Muscle layer of colon (tissue), 2 donors: Measurements from ENCODE around the gene MICB.
"Not testable (repeated sequence)": the region's sequence is repeated elsewhere in the genome, so short reads cannot be mapped to it uniquely, and the experiment has no call there.

Experiments
- H3K27ac ChIP-seq: one replicate; pipeline ENCODE4 v1.7.0; 2013; ENCODE audit warnings: low read depth, mild to moderate bottlenecking, low read length, moderate library complexity
- H3K27me3 ChIP-seq, 2 donors: one replicate each; pipeline ENCODE4 v1.7.0; 2013; ENCODE audit warnings: low read length in 2 of 2, mild to moderate bottlenecking in 2 of 2; ENCODE audit not compliant: insufficient read depth in 2 of 2, control insufficient read depth in 1 of 2
- H3K36me3 ChIP-seq: one replicate; pipeline ENCODE4 v1.7.0; 2013; ENCODE audit warnings: mild to moderate bottlenecking, low read length; ENCODE audit not compliant: insufficient read depth
- H3K4me1 ChIP-seq: one replicate; pipeline ENCODE4 v1.7.0; 2013; ENCODE audit warnings: mild to moderate bottlenecking, low read length; ENCODE audit not compliant: insufficient read depth
- H3K4me3 ChIP-seq, 2 donors: one replicate each; pipeline ENCODE4 v1.7.0; 2013; ENCODE audit warnings: low read length in 2 of 2, low read depth in 1 of 2, mild to moderate bottlenecking in 1 of 2, moderate library complexity in 1 of 2
- H3K9ac ChIP-seq: one replicate; pipeline ENCODE4 v1.7.0; 2013; ENCODE audit warnings: low read length
- H3K9me3 ChIP-seq: one replicate; pipeline ENCODE4 v1.7.0; 2013; ENCODE audit warnings: mild to moderate bottlenecking, low read length
- donor health status: abdominal sarcoma.
- donor health status: Adenocarcinoma of cecum.

MICB gene

DNA sequence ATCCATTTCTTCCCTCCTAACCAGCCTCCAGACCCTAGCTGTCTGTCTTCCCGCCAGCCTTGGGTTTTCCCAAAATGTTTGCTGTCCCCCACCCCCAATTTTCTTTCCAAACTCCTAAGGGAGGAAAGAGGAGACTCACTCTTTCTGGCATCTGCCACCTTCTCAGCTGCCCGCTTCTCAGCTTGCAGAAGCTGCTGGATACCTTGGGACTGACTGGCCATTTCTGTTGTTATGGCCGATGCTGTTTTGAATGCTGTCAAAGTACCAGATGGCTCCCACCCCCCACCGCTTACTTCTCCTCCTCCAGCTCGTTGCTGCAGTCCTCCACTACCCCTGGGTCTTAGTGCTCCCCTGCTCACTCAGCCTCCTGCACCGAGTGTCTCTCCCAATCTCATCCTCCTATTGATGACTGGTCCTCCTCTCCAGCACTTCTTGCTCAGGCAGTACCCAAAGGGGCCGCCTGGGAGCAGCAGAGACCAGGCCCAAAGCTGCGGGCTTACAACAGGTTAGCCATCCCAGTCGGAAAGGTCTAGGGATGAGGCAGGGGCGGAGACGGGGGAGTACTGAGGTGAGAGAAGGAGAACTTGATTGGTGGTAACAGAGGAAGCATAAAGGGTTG, 48.5 kb downstream of the MICB start, which contains the start of gene ATP6V1G2:
TSS of gene ATP6V1G2 (minus strand) at position 270 of the 619 bp plus-strand sequence. CDS start at position 221, 49 bp downstream.
- H3K36me3 ChIP-seq = no peaks in the 10 kb centered on the region
- peak within 1 kb of the TSS; percentile 47 to 74 for H3K4me3 ChIP-seq
- peak within 1 kb of the TSS; percentile 86 for H3K27ac ChIP-seq
- peaks cover 28% of the 10 kb centered on the region for H3K4me1 ChIP-seq
- H3K27me3 ChIP-seq = no peaks in the 10 kb centered on the region
- H3K9me3 ChIP-seq = no peaks in the 10 kb centered on the region
- H3K9ac ChIP-seq = peak within 1 kb of the TSS; percentile 77

DNA sequence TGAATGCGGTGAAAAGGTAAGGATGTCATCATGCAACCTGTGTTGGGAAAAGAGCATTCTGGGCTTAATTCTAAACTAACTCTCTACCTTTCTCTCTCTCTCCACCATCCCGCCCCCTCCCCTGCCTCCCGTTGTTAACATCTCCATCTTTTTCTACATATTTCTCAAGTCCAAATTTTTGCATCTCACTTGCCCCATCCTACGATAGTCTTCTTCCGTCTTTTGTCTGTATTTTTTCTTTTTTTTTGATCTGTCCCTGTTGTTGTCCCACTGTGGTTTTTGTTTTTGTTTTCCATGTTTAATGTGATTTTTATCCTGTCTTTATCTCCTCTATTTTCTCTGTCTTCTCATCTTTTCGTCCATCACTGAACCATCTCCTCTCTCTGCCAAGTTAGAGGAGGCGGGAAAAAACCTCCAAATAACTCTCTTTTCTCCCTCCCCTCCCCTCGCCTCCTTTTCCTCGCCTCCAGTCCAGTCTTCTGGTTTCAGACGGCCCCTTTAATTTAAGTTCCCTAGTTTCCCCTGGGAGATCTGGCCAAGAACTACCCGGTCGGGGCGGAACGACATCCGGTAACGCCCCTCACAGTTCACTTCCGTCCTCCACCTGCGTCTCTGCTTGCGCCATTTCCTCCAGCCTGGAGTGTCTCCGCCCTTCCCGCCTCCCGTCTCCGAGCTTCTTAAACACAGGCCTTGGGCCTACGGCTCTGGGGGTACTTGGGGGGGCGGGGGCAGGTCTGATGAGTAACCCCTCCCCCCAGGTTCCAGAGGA, 49.2 kb downstream of the MICB start, which contains the start of gene NFKBIL1:
TSS of gene NFKBIL1 (plus strand) at position 651 of the 769 bp plus-strand sequence. CDS start at position 738, 87 bp downstream.
- no peaks in the 10 kb centered on the region for H3K27me3 ChIP-seq
- H3K27ac ChIP-seq = peak within 1 kb of the TSS; percentile 86
- peak within 1 kb of the TSS; percentile 77 for H3K9ac ChIP-seq
- no peaks in the 10 kb centered on the region for H3K36me3 ChIP-seq
- H3K4me3 ChIP-seq = peak within 1 kb of the TSS; percentile 47 to 74
- peaks cover 28% of the 10 kb centered on the region for H3K4me1 ChIP-seq
- no peaks in the 10 kb centered on the region for H3K9me3 ChIP-seq

- Histone ChIP-seq H3K27me3 (no peaks in the 10 kb centered on the region), H3K4me1 (peaks cover 23% of the 10 kb centered on the region), H3K9ac (peak overlapping the region; percentile 38), H3K4me3 (peak overlapping the region; percentile 28 to 74), H3K9me3 (no peaks in the 10 kb centered on the region), H3K36me3 (no peaks in the 10 kb centered on the region), H3K27ac (peak overlapping the region; percentile 86)
Observed at GRCh38 chr6:31547727-31548543, 50.0 kb downstream of the MICB start.

GRCh38 chr6:31548544-31548873, 50.6 kb downstream of the MICB start:
- Histone ChIP-seq H3K27me3 (no peaks in the 10 kb centered on the region), H3K27ac (peak overlapping the region; percentile 86), H3K9ac (peak overlapping the region; percentile 38), H3K36me3 (no peaks in the 10 kb centered on the region), H3K9me3 (no peaks in the 10 kb centered on the region), H3K4me3 (peak overlapping the region in 1 of 2 donors; percentile 74), H3K4me1 (peaks cover 19% of the 10 kb centered on the region)

GRCh38 chr6:31551371-31551770, 53.4 kb downstream of the MICB start:
- peaks cover 17% of the 10 kb centered on the region for H3K4me1 ChIP-seq
- H3K27ac ChIP-seq, H3K27me3 ChIP-seq, H3K9ac ChIP-seq, H3K36me3 ChIP-seq, H3K4me3 ChIP-seq, H3K9me3 ChIP-seq: not testable (repeated sequence)

- Histone ChIP-seq H3K9me3 (no peaks in the 10 kb centered on the region), H3K27ac (no peak overlapping the region), H3K4me1 (peaks cover 10% of the 10 kb centered on the region), H3K4me3 (no peak overlapping the region), H3K27me3 (no peaks in the 10 kb centered on the region), H3K36me3 (peaks cover 42% of the 10 kb centered on the region), H3K9ac (no peak overlapping the region)
Observed at GRCh38 chr6:31556307-31556706, 58.4 kb downstream of the MICB start.

GRCh38 chr6:31557443-31558317, 59.7 kb downstream of the MICB start:
- Histone ChIP-seq H3K9ac (no peak overlapping the region), H3K4me3 (no peak overlapping the region), H3K4me1 (peaks cover 10% of the 10 kb centered on the region), H3K9me3 (no peaks in the 10 kb centered on the region), H3K27ac (peak overlapping the region; percentile 38), H3K36me3 (peaks cover 42% of the 10 kb centered on the region), H3K27me3 (no peaks in the 10 kb centered on the region)

- Histone ChIP-seq H3K9me3 (no peaks in the 10 kb centered on the region), H3K27me3 (no peaks in the 10 kb centered on the region), H3K27ac (peak overlapping the region; percentile 38), H3K36me3 (peaks cover 42% of the 10 kb centered on the region), H3K4me3 (no peak overlapping the region), H3K9ac (no peak overlapping the region), H3K4me1 (peaks cover 10% of the 10 kb centered on the region)
Observed at GRCh38 chr6:31558318-31558625, 60.3 kb downstream of the MICB start.

GRCh38 chr6:31558631-31559500, 60.9 kb downstream of the MICB start:
- Histone ChIP-seq H3K36me3 (peaks cover 42% of the 10 kb centered on the region), H3K27ac (peak overlapping the region; percentile 52), H3K4me1 (peaks cover 10% of the 10 kb centered on the region)

DNA sequence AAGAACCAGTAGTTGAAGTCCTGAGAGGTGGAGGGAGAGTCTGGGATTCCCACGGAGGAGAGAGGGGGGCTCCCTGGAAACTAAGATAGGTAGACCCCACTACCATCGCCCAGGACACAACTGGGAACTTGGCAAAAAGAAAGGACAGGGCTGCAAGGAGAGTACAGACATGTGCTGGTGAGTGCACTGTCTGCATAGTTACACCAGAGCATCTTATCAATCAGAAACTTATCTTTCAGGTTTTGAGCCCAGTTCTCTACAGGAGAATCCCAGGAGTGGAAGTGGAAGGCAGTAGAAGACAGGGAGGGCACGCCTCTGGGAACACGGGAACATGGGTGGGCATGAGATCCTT, 61.6 kb downstream of the MICB start:
- peak overlapping the region; percentile 52 for H3K27ac ChIP-seq
- no peak overlapping the region for H3K9ac ChIP-seq

More at GRCh38 chr6:31558631-31559500, 60.9 kb downstream of the MICB start:
- Histone ChIP-seq H3K27me3 (no peaks in the 10 kb centered on the region), H3K4me3 (no peak overlapping the region), H3K9ac (no peak overlapping the region), H3K9me3 (no peaks in the 10 kb centered on the region)

More for the DNA sequence above, 61.6 kb downstream of the MICB start:
- Histone ChIP-seq H3K4me3 (no peak overlapping the region), H3K9me3 (no peaks in the 10 kb centered on the region), H3K4me1 (peaks cover 10% of the 10 kb centered on the region), H3K36me3 (peaks cover 42% of the 10 kb centered on the region), H3K27me3 (no peaks in the 10 kb centered on the region)
